Calu3 (cell line): ENCODE results near the gene FBXL7. TPM values are rescaled to one million over a fixed set of nuclear protein-coding genes. Genes with fewer than 3 reads are reported as not detected.

ENCODE experiments used
- BruUV-seq: library from RNA; stranded (reverse); fragments of 400-500 nt; replicated peaks from 2 replicates; lab custom pipeline; 2021; lab: Mats Ljungman, UMichigan
- CTCF ChIA-PET: fragments of 300-600 bp; sonication (Branson Sonifier 250); formaldehyde crosslinking; loops from one replicate; lab custom pipeline; 2022; ENCODE audit warnings: antibody characterized with exemption; lab: Charles Lee
- DNase-seq: peaks from one replicate; pipeline ENCODE4 v3.0.0; 2022
- H3K27ac Mint-ChIP-seq: one replicate; pipeline ENCODE4 v1.8.0; 2022; ENCODE audit warnings: mixed read lengths; ENCODE audit not compliant: unreplicated experiment
- H3K27me3 Mint-ChIP-seq: one replicate; pipeline ENCODE4 v1.8.0; 2022; ENCODE audit warnings: mixed read lengths; ENCODE audit not compliant: unreplicated experiment
- H3K36me3 Mint-ChIP-seq: one replicate; pipeline ENCODE4 v1.8.0; 2022; ENCODE audit warnings: mild to moderate bottlenecking, moderate library complexity, mixed read lengths; ENCODE audit not compliant: insufficient read depth, unreplicated experiment
- H3K4me1 Mint-ChIP-seq: one replicate; pipeline ENCODE4 v1.8.0; 2022; ENCODE audit warnings: mild to moderate bottlenecking, low read depth, mixed read lengths; ENCODE audit not compliant: unreplicated experiment
- H3K4me3 Mint-ChIP-seq: one replicate; pipeline ENCODE4 v1.8.0; 2022; ENCODE audit warnings: mild to moderate bottlenecking, low read depth, moderate library complexity, mixed read lengths; ENCODE audit not compliant: unreplicated experiment
- H3K9me3 Mint-ChIP-seq: one replicate; pipeline ENCODE4 v1.8.0; 2022; ENCODE audit warnings: low read depth, mixed read lengths; ENCODE audit not compliant: unreplicated experiment
- CTCF ChIP-seq: fragments of 200-600 bp; IDR thresholded peaks from one replicate; pipeline ENCODE4 v1.8.0; 2022; ENCODE audit warnings: antibody characterized with exemption; ENCODE audit not compliant: unreplicated experiment
- intact Hi-C: fragments of 100-400 bp; cut with micrococcal nuclease; formaldehyde crosslinking; loops from one replicate; pipeline ENCODE4 v1.10.0; 2022; ENCODE audit not compliant: unreplicated experiment
- total RNA-seq: library from RNA; stranded (reverse); gene quantifications from 2 replicates; pipeline ENCODE4 v1.2.3, GENCODE V29; 2022

FBXL7 gene
- total RNA-seq, 1 experiment from 2014 or later, result not detected

GRCh38 chr5:15850939-15851341 is 351.0 kb downstream of the FBXL7 start:
- peaks cover 12% of the 10 kb centered on the region for H3K9me3 Mint-ChIP-seq
- no peaks in the 10 kb centered on the region for H3K27me3 Mint-ChIP-seq
- CTCF ChIA-PET, result no interaction called here
- TF ChIP-seq CTCF, result no peak
- H3K27ac Mint-ChIP-seq, result no peak overlapping the region
- no peaks in the 10 kb centered on the region for H3K36me3 Mint-ChIP-seq
- no peak overlapping the region for H3K4me3 Mint-ChIP-seq
- intact Hi-C loops, result no loop called here
- no peak for DNase-seq
- H3K4me1 Mint-ChIP-seq, result no peaks in the 10 kb centered on the region
- BruUV-seq, result no TSS peak

- intact Hi-C loops, result no loop called here
- H3K36me3 Mint-ChIP-seq, result no peaks in the 10 kb centered on the region
- H3K27me3 Mint-ChIP-seq, result no peaks in the 10 kb centered on the region
- no peak for TF ChIP-seq CTCF
- BruUV-seq, result no TSS peak
- no peaks in the 10 kb centered on the region for H3K4me1 Mint-ChIP-seq
- no peak overlapping the region for H3K27ac Mint-ChIP-seq
- peaks cover 14% of the 10 kb centered on the region for H3K9me3 Mint-ChIP-seq
- H3K4me3 Mint-ChIP-seq, result no peak overlapping the region
- CTCF ChIA-PET, result no interaction called here
- no peak for DNase-seq
Measured at GRCh38 chr5:15852217-15852616, 352.2 kb downstream of the FBXL7 start.

GRCh38 chr5:15852949-15853348 is 353.0 kb downstream of the FBXL7 start:
- H3K9me3 Mint-ChIP-seq, result peaks cover 14% of the 10 kb centered on the region
- H3K4me3 Mint-ChIP-seq, result no peak overlapping the region
- no peak overlapping the region for H3K27ac Mint-ChIP-seq
- intact Hi-C loops, result no loop called here
- CTCF ChIA-PET, result no interaction called here
- no peak for DNase-seq
- BruUV-seq, result no TSS peak
- no peaks in the 10 kb centered on the region for H3K36me3 Mint-ChIP-seq
- H3K4me1 Mint-ChIP-seq, result no peaks in the 10 kb centered on the region
- no peaks in the 10 kb centered on the region for H3K27me3 Mint-ChIP-seq
- no peak for TF ChIP-seq CTCF

GRCh38 chr5:15858326-15858725 is 358.3 kb downstream of the FBXL7 start:
- H3K27ac Mint-ChIP-seq, result no peak overlapping the region
- CTCF ChIA-PET, result no interaction called here
- no peaks in the 10 kb centered on the region for H3K36me3 Mint-ChIP-seq
- no peak overlapping the region for H3K4me3 Mint-ChIP-seq
- no peaks in the 10 kb centered on the region for H3K4me1 Mint-ChIP-seq
- no TSS peak for BruUV-seq
- peaks cover 7% of the 10 kb centered on the region for H3K9me3 Mint-ChIP-seq
- no peak for DNase-seq
- TF ChIP-seq CTCF, result no peak
- intact Hi-C loops, result no loop called here
- H3K27me3 Mint-ChIP-seq, result no peaks in the 10 kb centered on the region
